IMR-90 (cell line): Measurements from ENCODE around the gene UGT3A1. TPM values are rescaled to one million over a fixed set of nuclear protein-coding genes. Genes with fewer than 3 reads are reported as not detected.

Experiments
- ATAC-seq: fragments of 200-7000 bp; cut with Tn5 transposase; 2 replicates; pipeline ENCODE4 v1.9.1; 2020; ENCODE audit warnings: low read depth, mild to moderate bottlenecking, moderate library complexity
- BruUV-seq: library from RNA; stranded (reverse); fragments of 400-500 nt; replicated peaks from 2 replicates; lab custom pipeline; 2021; lab: Mats Ljungman, UMichigan
- CTCF ChIA-PET: fragments of 300-600 bp; formaldehyde crosslinking; extraction: SDS; loops from one replicate; lab custom pipeline; 2021; ENCODE audit warnings: antibody characterized with exemption; lab: Yijun Ruan, JAX
- POLR2A ChIA-PET: fragments of 300-600 bp; sonication (Branson Sonifier 250); formaldehyde crosslinking; loops from one replicate; lab custom pipeline; 2022; ENCODE audit warnings: antibody characterized with exemption; ENCODE audit not compliant: unreplicated experiment; lab: Charles Lee
- DNase-seq: peaks from one replicate; pipeline ENCODE4 v3.0.0; 2013
- H2AFZ ChIP-seq: replicated peaks from 2 replicates; pipeline ENCODE3; 2013; ENCODE audit warnings: low read length, mild to moderate bottlenecking; ENCODE audit not compliant: poor library complexity
- H2AK5ac ChIP-seq: 2 replicates; pipeline ENCODE4 v1.6.1; 2013; ENCODE audit warnings: low read depth, low read length, inconsistent platforms
- H2AK9ac ChIP-seq: replicated peaks from 2 replicates; pipeline ENCODE3; 2013; ENCODE audit warnings: mild to moderate bottlenecking, low read depth, low read length, moderate library complexity; ENCODE audit not compliant: poor library complexity
- H2BK120ac ChIP-seq: 2 replicates; pipeline ENCODE4 v1.6.1; 2013; ENCODE audit warnings: low read depth, low read length, inconsistent platforms
- H2BK15ac ChIP-seq: 3 replicates; pipeline ENCODE4 v1.6.1; 2013; ENCODE audit warnings: low read depth, low read length, inconsistent platforms
- H2BK20ac ChIP-seq: 2 replicates; pipeline ENCODE4 v1.6.1; 2013; ENCODE audit warnings: low read depth, mild to moderate bottlenecking, inconsistent platforms, low read length, moderate library complexity
- H2BK5ac ChIP-seq: 2 replicates; pipeline ENCODE4 v1.6.1; 2013; ENCODE audit warnings: mild to moderate bottlenecking, low read depth, low read length, inconsistent platforms; ENCODE audit not compliant: poor library complexity, severe bottlenecking
- H3K14ac ChIP-seq: replicated peaks from 2 replicates; pipeline ENCODE4 v1.6.1; 2013; ENCODE audit warnings: low read depth, low read length, inconsistent platforms
- H3K18ac ChIP-seq: 2 replicates; pipeline ENCODE4 v1.6.1; 2013; ENCODE audit warnings: low read depth, low read length, control low read depth
- H3K23ac ChIP-seq: 2 replicates; pipeline ENCODE4 v1.6.1; 2013; ENCODE audit warnings: low read depth, low read length, inconsistent platforms
- H3K27ac ChIP-seq: 2 replicates; pipeline ENCODE4 v1.5.1; 2013; ENCODE audit warnings: mild to moderate bottlenecking, control low read depth, low read length; ENCODE audit not compliant: insufficient read depth
- H3K27me3 ChIP-seq: 2 replicates; pipeline ENCODE4 v1.6.1; 2013; ENCODE audit warnings: low read length; ENCODE audit not compliant: control insufficient read depth, insufficient read depth
- H3K36me3 ChIP-seq: 2 replicates; pipeline ENCODE4 v1.6.1; 2013; ENCODE audit warnings: low read length, mixed read lengths; ENCODE audit not compliant: control insufficient read depth, insufficient read depth
- H3K4ac ChIP-seq: 2 replicates; pipeline ENCODE4 v1.6.1; 2013; ENCODE audit warnings: low read depth, low read length, inconsistent platforms
- H3K4me1 ChIP-seq: 2 replicates; pipeline ENCODE4 v1.6.1; 2013; ENCODE audit warnings: low read length, mixed read lengths; ENCODE audit not compliant: control insufficient read depth, insufficient read depth
- H3K4me2 ChIP-seq: 2 replicates; pipeline ENCODE4 v1.6.1; 2013; ENCODE audit warnings: low read depth, mild to moderate bottlenecking, control low read depth, low read length, moderate library complexity
- H3K4me3 ChIP-seq: 2 replicates; pipeline ENCODE4 v1.5.1; 2013; ENCODE audit warnings: low read depth, mild to moderate bottlenecking, control low read depth, low read length, moderate library complexity; ENCODE audit not compliant: insufficient read depth
- H3K56ac ChIP-seq: 2 replicates; pipeline ENCODE4 v1.6.1; 2013; ENCODE audit warnings: low read length, inconsistent platforms; ENCODE audit not compliant: insufficient read depth; ENCODE audit errors: extremely low read depth
- H3K79me1 ChIP-seq, 2 experiments: 2 replicates each; pipeline ENCODE4 v1.6.1; 2013; ENCODE audit warnings: low read length in 2 of 2, inconsistent platforms in 1 of 2, low read depth in 1 of 2
- H3K9ac ChIP-seq: 2 replicates; pipeline ENCODE4 v1.6.1; 2013; ENCODE audit warnings: low read depth, low read length, control low read depth
- H3K9me1 ChIP-seq: 2 replicates; pipeline ENCODE4 v1.6.1; 2013; ENCODE audit warnings: low read length, inconsistent platforms; ENCODE audit not compliant: insufficient read depth
- H3K9me3 ChIP-seq: 2 replicates; pipeline ENCODE4 v1.6.1; 2013; ENCODE audit warnings: low read length; ENCODE audit not compliant: control insufficient read depth, insufficient read depth
- H4K20me1 ChIP-seq: 2 replicates; pipeline ENCODE4 v1.6.1; 2013; ENCODE audit warnings: low read length, inconsistent platforms; ENCODE audit not compliant: insufficient read depth
- H4K5ac ChIP-seq: 2 replicates; pipeline ENCODE4 v1.6.1; 2013; ENCODE audit warnings: mild to moderate bottlenecking, low read depth, low read length, control low read depth
- H4K8ac ChIP-seq, 2 experiments: 2 replicates each; pipeline ENCODE4 v1.6.1; 2013; ENCODE audit warnings: low read depth in 2 of 2, low read length in 2 of 2, control low read depth in 1 of 2, inconsistent platforms in 1 of 2
- H4K91ac ChIP-seq: 2 replicates; pipeline ENCODE4 v1.6.1; 2013; ENCODE audit warnings: low read depth, low read length, inconsistent platforms; ENCODE audit not compliant: insufficient read depth
- BHLHE40 ChIP-seq: fragments of 150-350 bp; IDR thresholded peaks from 2 replicates; pipeline ENCODE4 v1.6.1; 2016; ENCODE audit warnings: mild to moderate bottlenecking, low read depth, low read length
- CEBPB ChIP-seq: IDR thresholded peaks from 2 replicates; pipeline ENCODE4 v1.6.1; 2012; ENCODE audit warnings: low read depth, low read length, improper control_type of control experiment
- CHD1 ChIP-seq: IDR thresholded peaks from 2 replicates; pipeline ENCODE4 v1.6.1; 2012; ENCODE audit warnings: low read depth, low read length, improper control_type of control experiment
- CTCF ChIP-seq: conservative IDR thresholded peaks from 2 replicates; pipeline ENCODE4 v1.5.1; 2012; ENCODE audit warnings: mild to moderate bottlenecking, low read depth, low read length, improper control_type of control experiment
- ELK1 ChIP-seq: fragments of 150-350 bp; IDR thresholded peaks from 2 replicates; pipeline ENCODE4 v1.6.1; 2016; ENCODE audit warnings: low read depth, mild to moderate bottlenecking, low read length, moderate library complexity, borderline replicate concordance
- FOS ChIP-seq: fragments of 150-350 bp; IDR thresholded peaks from 2 replicates; pipeline ENCODE4 v1.6.1; 2016; ENCODE audit warnings: low read depth, low read length
- MAFK ChIP-seq: IDR thresholded peaks from 2 replicates; pipeline ENCODE4 v1.6.1; 2012; ENCODE audit warnings: low read depth, low read length, improper control_type of control experiment
- MAZ ChIP-seq: IDR thresholded peaks from 2 replicates; pipeline ENCODE4 v1.6.1; 2012; ENCODE audit warnings: low read depth, mild to moderate bottlenecking, low read length, improper control_type of control experiment, moderate library complexity, borderline replicate concordance
- MXI1 ChIP-seq: IDR thresholded peaks from 2 replicates; pipeline ENCODE4 v1.6.1; 2012; ENCODE audit warnings: low read depth, mild to moderate bottlenecking, low read length, moderate library complexity, borderline replicate concordance
- NFE2L2 ChIP-seq: fragments of 150-350 bp; IDR thresholded peaks from 2 replicates; pipeline ENCODE4 v1.6.1; 2016; ENCODE audit warnings: low read depth, mild to moderate bottlenecking, low read length
- POLR2A ChIP-seq: IDR thresholded peaks from 2 replicates; pipeline ENCODE4 v1.6.1; 2012; ENCODE audit warnings: mild to moderate bottlenecking, low read depth, low read length
- RAD21 ChIP-seq: IDR thresholded peaks from 2 replicates; pipeline ENCODE4 v1.6.1; 2012; ENCODE audit warnings: low read length, improper control_type of control experiment
- RCOR1 ChIP-seq: IDR thresholded peaks from 2 replicates; pipeline ENCODE4 v1.6.1; 2012; ENCODE audit warnings: mild to moderate bottlenecking, low read length, improper control_type of control experiment; ENCODE audit not compliant: insufficient replicate concordance
- RFX5 ChIP-seq: IDR thresholded peaks from 2 replicates; pipeline ENCODE4 v1.8.0; 2012; ENCODE audit warnings: low read depth, mild to moderate bottlenecking, low read length, moderate library complexity
- SMC3 ChIP-seq: fragments of 150-350 bp; IDR thresholded peaks from 2 replicates; pipeline ENCODE4 v1.6.1; 2016; ENCODE audit warnings: low read depth, mild to moderate bottlenecking, antibody characterized with exemption, low read length, moderate library complexity
- WGBS, 2 experiments: methylation state at CpG; one replicate each; pipeline versions ENCODE4 v1.1.5 to v1.1.7; 2013; ENCODE audit warnings: missing lambda C conversion rate in 2 of 2; ENCODE audit not compliant: insufficient read length in 1 of 2; ENCODE audit errors: extremely low coverage in 2 of 2; 5-methylcytosine and 5-hydroxymethylcytosine counted together
- dilution Hi-C: fragments of 300-500 bp; cut with HindIII; formaldehyde crosslinking; loops from one replicate; pipeline ENCODE4 v1.14.3; 2018; ENCODE audit warnings: low sequenced_read_pairs; ENCODE audit not compliant: unreplicated experiment
- in situ Hi-C: fragments of 300-500 bp; cut with MboI; formaldehyde crosslinking; loops from 3 replicates; pipeline ENCODE4 v1.14.3; 2019; ENCODE audit warnings: low sequenced_read_pairs, inconsistent platforms, mixed read lengths
- intact Hi-C: fragments of 100-400 bp; cut with micrococcal nuclease; formaldehyde crosslinking; loops from 2 replicates; pipeline ENCODE4 v1.10.0; 2022
- polyA plus RNA-seq, 3 experiments: library from polyadenylated mRNA; depleted of rRNA; stranded (reverse); fragments of >200 nt; gene quantifications; 2 replicates each; pipeline ENCODE4 v1.2.3, GENCODE V29; 2012; ENCODE audit warnings: low replicate concordance in 1 of 3
- total RNA-seq: library from RNA; depleted of rRNA; stranded (reverse); fragments of >200 nt; gene quantifications from 2 replicates; pipeline ENCODE4 v1.2.3, GENCODE V29; 2012
- TF ChIP-seq, protein P1 (sequence below): fragments of 150-350 bp; IDR thresholded peaks from 2 replicates; pipeline ENCODE4 v1.6.1; 2017; ENCODE audit warnings: mild to moderate bottlenecking, antibody characterized with exemption, low read length, low read depth

The UGT3A1 gene
- total and polyA plus RNA-seq, 2 of the 4 experiments (the other 2 are of a cell fraction), result not detected

DNA sequence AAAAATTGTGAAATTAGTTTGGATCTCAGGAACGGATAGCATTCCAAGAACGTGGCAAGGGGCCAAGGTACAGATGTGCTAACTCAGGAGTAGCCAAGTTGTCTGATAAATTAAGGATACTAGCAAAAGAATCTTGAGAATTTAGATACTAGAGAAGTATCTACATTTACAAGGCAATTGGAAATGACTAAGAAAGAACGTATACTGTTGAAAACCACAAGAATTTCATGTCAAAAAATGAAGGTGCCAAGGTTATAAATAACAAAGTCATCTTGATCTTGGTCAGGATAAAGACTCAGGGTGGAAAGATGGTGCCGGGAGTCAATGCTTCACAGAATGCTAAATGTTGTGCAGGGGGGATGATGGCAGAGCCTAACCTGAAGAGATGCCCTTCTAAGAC lies 72.0 kb downstream of the UGT3A1 start:
- H3K23ac ChIP-seq, result peak overlapping the region; percentile 92; the same call in 1 of the 2 replicates
- H3K9me3 ChIP-seq, result peaks cover 4% of the 10 kb centered on the region; the same call in 1 of the 2 replicates
- H4K8ac ChIP-seq, result peak overlapping the region; percentile 44 to 88
- H3K9me1 ChIP-seq, result peaks cover 8% of the 10 kb centered on the region
- no peak for TF ChIP-seq CEBPB
- TF ChIP-seq ELK1, result no peak
- TF ChIP-seq RFX5, result no peak
- no peak for TF ChIP-seq MAFK
- TF ChIP-seq CTCF, result no peak
- no peak for TF ChIP-seq MAZ
- TF ChIP-seq FOS, result no peak
- TF ChIP-seq RAD21, result no peak
- no peak for TF ChIP-seq NFE2L2
- no peak for TF ChIP-seq POLR2A
- no peak for TF ChIP-seq MXI1
- TF ChIP-seq BHLHE40, result no peak
- TF ChIP-seq CHD1, result no peak
- TF ChIP-seq, protein P1, sequence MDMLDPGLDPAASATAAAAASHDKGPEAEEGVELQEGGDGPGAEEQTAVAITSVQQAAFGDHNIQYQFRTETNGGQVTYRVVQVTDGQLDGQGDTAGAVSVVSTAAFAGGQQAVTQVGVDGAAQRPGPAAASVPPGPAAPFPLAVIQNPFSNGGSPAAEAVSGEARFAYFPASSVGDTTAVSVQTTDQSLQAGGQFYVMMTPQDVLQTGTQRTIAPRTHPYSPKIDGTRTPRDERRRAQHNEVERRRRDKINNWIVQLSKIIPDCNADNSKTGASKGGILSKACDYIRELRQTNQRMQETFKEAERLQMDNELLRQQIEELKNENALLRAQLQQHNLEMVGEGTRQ, result no peak
- no peak for TF ChIP-seq SMC3
- no peak for TF ChIP-seq RCOR1
- peak overlapping the region; percentile 97; the same call in 1 of the 2 replicates for H3K14ac ChIP-seq
- peak overlapping the region; percentile 76; the same call in 1 of the 3 replicates for H2BK15ac ChIP-seq
- H3K4me1 ChIP-seq, result peaks cover 6% of the 10 kb centered on the region
- H3K4me2 ChIP-seq, result no peak overlapping the region; the same call in 1 of the 2 replicates
- H2AK5ac ChIP-seq, result peak overlapping the region; percentile 99
- no peaks in the 10 kb centered on the region for H4K20me1 ChIP-seq
- ATAC-seq, result peak; percentile 78
- no peaks in the 10 kb centered on the region for H3K36me3 ChIP-seq
- intact Hi-C loops, result loop anchor here (2.0 kb wide), 4 partner anchors 34 to 262 kb away; no protein-coding TSS in a partner anchor
- peak overlapping the region; percentile 93 for H4K5ac ChIP-seq
- ChIA-PET POLR2A (interaction anchor here (0.6 kb wide), 1 partner anchor 550 kb away, joined by 4 read pairs; no protein-coding TSS in a partner anchor), CTCF (interaction anchor here (0.6 to 1.5 kb wide), 2 partner anchors 269 to 766 kb away, joined by 3 read pairs; no protein-coding TSS in a partner anchor)
- H2BK120ac ChIP-seq, result peak overlapping the region; percentile 99
- no peak overlapping the region for H3K9ac ChIP-seq
- peak; percentile 95 for DNase-seq
- H2AK9ac ChIP-seq, result no peak overlapping the region
- no peak overlapping the region for H3K4me3 ChIP-seq
- peak overlapping the region; percentile 99; the same call in 1 of the 2 replicates for H3K4ac ChIP-seq
- peak overlapping the region; percentile 95 for H4K91ac ChIP-seq
- peak overlapping the region; percentile 98 for H2BK20ac ChIP-seq
- H3K27me3 ChIP-seq, result no peaks in the 10 kb centered on the region
- in situ Hi-C loops, result no loop called here
- H2BK5ac ChIP-seq, result peak overlapping the region; percentile 54
- H3K79me1 ChIP-seq, result no peaks in the 10 kb centered on the region
- peak overlapping the region; percentile 99 for H3K18ac ChIP-seq
- 17% methylated on average over 1 of the region's 4 CpGs; no CpG with 5 or more reads in 1 of the 2 experiments for WGBS, 2 experiments
- dilution Hi-C loops, result no loop called here
- peak overlapping the region; percentile 53 for H3K27ac ChIP-seq
- peak overlapping the region; percentile 66; the same call in 1 of the 2 replicates for H3K56ac ChIP-seq
- no TSS peak for BruUV-seq
- H2AFZ ChIP-seq, result no peak overlapping the region
